Measurements from ENCODE around the gene CLMN.

CLMN gene

GRCh38 chr14:95232894-95233584 is 86.7 kb downstream of the CLMN start:
- H3K4me3 ChIP-seq: no peak overlapping the region
- no peak overlapping the region for H3K27ac ChIP-seq

- H3K4me3 ChIP-seq: no peak overlapping the region
These were observed 87.6 kb downstream of the CLMN start for GRCh38 chr14:95231966-95232633.

GRCh38 chr14:95229749-95230148 is 90.0 kb downstream of the CLMN start:
- Histone ChIP-seq H3K27ac (no peak overlapping the region), H3K4me3 (no peak overlapping the region)

More at GRCh38 chr14:95231966-95232633, 87.6 kb downstream of the CLMN start:
- no peak overlapping the region for H3K27ac ChIP-seq

GRCh38 chr14:95228240-95228639 is 91.5 kb downstream of the CLMN start:
- Histone ChIP-seq H3K4me3 (no peak overlapping the region), H3K27ac (no peak overlapping the region)

- no peak overlapping the region for H3K27ac ChIP-seq
- no peak overlapping the region for H3K4me3 ChIP-seq
These were observed 92.3 kb downstream of the CLMN start for GRCh38 chr14:95227279-95227860.

GRCh38 chr14:95226801-95227200 is 92.9 kb downstream of the CLMN start:
- no peak overlapping the region for H3K4me3 ChIP-seq
- H3K27ac ChIP-seq: no peak overlapping the region

- Histone ChIP-seq H3K27ac (no peak overlapping the region), H3K4me3 (no peak overlapping the region)
These were observed 94.3 kb downstream of the CLMN start for GRCh38 chr14:95225251-95225887.

- Histone ChIP-seq H3K27ac (no peak overlapping the region), H3K4me3 (no peak overlapping the region)
These were observed 96.8 kb downstream of the CLMN start for GRCh38 chr14:95222870-95223398.

GRCh38 chr14:95222151-95222631 is 97.5 kb downstream of the CLMN start:
- H3K4me3 ChIP-seq: no peak overlapping the region
- H3K27ac ChIP-seq: no peak overlapping the region

- no peak overlapping the region for H3K27ac ChIP-seq
- no peak overlapping the region for H3K4me3 ChIP-seq
These were observed 98.2 kb downstream of the CLMN start for GRCh38 chr14:95221531-95221930.

GRCh38 chr14:95220663-95221231 is 99.0 kb downstream of the CLMN start:
- H3K27ac ChIP-seq: no peak overlapping the region
- no peak overlapping the region for H3K4me3 ChIP-seq

GRCh38 chr14:95218472-95219193 is 101.1 kb downstream of the CLMN start:
- no peak overlapping the region for H3K27ac ChIP-seq
- no peak overlapping the region for H3K4me3 ChIP-seq

GRCh38 chr14:95218006-95218405 is 101.7 kb downstream of the CLMN start:
- no peak overlapping the region for H3K27ac ChIP-seq

GRCh38 chr14:95217391-95217900 is 102.3 kb downstream of the CLMN start:
- H3K4me3 ChIP-seq: no peak overlapping the region
- H3K27ac ChIP-seq: no peak overlapping the region

More at GRCh38 chr14:95218006-95218405, 101.7 kb downstream of the CLMN start:
- H3K4me3 ChIP-seq: no peak overlapping the region

- no peak overlapping the region for H3K27ac ChIP-seq
- H3K4me3 ChIP-seq: no peak overlapping the region
These were observed 103.7 kb downstream of the CLMN start for GRCh38 chr14:95216008-95216407.

GRCh38 chr14:95215094-95215725 is 104.5 kb downstream of the CLMN start:
- no peak overlapping the region for H3K27ac ChIP-seq
- no peak overlapping the region for H3K4me3 ChIP-seq

- Histone ChIP-seq H3K27ac (no peak overlapping the region), H3K4me3 (no peak overlapping the region)
These were observed 105.9 kb downstream of the CLMN start for GRCh38 chr14:95213774-95214173.

- Histone ChIP-seq H3K4me3 (no peak overlapping the region), H3K27ac (no peak overlapping the region)
These were observed 107.8 kb downstream of the CLMN start for GRCh38 chr14:95211721-95212504.
